Stimulated activated CD4-positive, alpha-beta T cell treated with anti-CD3 and anti-CD28 coated beads, TNF-alpha, amount 100 ng/mL, for 48 hours (primary cell): ENCODE measurements around the gene SP1.

Experiments
- DNase-seq, 3 donors: peaks; one replicate each; pipeline ENCODE4 v3.0.0-alpha.2; 2020; ENCODE audit warnings: low read depth in 3 of 3

Gene SP1

GRCh38 chr12:53450936-53451335, 71.0 kb downstream of the SP1 start:
- DNase-seq = no peak

DNA sequence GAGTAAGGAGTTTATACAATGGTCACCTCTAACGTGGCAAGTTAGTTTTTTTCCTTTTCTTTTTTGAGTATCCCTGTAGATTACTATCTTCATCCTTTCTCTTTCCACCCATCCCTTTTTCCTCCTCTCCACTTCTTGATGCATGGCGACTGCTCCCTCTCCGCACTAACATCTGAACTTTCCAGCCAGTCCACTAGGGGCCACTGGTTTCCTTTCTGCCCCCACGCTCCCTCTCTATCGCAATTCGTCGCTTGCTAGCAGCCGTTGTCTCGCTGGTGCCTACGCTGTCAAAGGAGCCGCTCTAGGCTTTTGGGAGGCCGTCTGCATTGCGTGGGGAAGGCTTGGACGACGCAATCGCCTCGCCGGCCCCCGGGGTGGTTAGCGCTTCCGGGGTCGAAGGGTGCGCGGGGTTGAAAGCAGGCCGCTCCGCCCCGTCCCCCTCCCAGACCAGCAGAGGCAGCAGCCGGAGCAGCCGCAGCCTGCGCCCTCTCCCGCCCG, 71.7 kb downstream of the SP1 start, which contains the start of gene PCBP2:
PCBP2 (plus strand) TSS at position 442 of the 498 bp plus-strand sequence. CDS start 2,699 bp downstream, outside the sequence.
- peak; percentile 95 to 98 (median 95) for DNase-seq

DNA sequence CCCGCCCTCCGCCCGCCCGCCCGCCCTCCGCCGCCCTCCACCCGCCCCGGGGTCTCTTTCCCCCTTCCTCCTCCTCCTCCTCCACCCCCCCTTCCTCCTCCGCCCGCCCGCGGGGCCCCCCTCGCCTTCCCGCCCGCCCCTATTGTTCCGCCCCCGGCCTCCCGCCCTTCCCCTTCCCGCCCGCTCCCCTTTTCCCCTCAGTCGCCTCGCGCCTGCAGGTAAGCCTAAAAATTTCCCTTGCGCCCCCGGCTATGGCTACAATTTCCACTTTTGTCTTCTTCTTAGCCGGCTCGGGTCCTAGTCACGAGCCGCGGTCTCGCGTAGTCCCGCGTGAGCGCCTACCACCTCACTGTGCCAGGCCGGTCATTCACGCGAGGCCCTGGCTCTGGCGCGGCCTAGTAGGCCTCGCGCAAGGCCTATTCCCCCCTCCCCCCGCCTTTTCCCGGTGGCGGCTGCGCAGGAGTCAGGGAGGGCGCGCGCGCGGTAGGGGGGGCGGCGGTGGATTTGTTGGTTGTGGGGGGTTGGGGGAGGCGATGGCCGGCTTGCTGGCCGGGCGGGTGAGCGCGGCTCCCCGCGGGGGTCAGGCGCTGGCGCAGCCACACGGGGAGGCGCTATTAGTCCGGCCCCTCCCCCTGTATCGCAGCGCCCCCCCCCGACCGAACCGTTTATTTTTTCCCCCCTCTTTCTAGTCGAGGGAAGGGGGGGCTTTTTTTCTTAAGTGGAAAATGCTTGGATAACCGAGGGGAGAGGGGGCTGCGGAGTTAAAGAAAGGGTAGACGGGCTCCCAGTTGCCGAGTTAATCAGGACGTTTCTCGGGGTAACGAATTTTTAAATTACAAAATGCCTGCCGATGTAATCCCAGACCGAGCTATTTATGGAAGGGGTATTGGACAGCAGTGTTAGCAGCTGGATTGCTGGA, 72.4 kb downstream of the SP1 start:
- peak; percentile 41 to 64 (median 49) for DNase-seq

DNA sequence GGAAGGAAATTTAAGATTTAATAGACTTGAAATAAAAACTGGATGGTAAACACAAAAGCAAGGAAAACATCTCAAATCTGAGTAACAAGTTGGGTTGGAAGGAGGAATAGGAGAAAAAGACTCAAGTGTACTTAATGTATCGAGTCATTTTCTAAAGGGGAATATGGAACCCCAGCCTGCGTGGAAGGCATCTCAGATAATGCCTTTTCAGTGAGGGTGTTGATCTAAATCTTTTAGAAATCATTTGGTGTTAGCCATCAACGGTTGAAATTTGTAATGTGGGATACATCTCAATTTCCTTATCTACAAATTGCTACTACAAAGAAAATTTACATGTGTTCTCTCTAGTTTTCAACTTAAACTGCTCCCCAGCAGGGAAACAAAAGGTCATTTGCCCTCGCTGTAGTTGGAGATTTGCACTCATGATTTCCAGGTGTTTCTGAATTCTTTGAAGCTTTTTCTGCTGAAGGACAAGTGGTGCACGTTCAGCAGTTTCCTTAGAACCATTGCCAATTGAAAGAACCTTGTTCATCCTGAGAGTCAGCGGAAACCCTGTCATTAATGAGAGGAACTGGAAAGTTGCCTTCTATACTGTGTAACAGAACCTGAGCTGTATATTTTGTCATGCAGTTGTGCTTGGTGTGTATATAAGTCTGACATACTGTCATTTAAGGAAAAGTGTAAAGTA, 74.1 kb downstream of the SP1 start:
- DNase-seq = no peak

GRCh38 chr12:53454707-53455106, 74.7 kb downstream of the SP1 start:
- DNase-seq = no peak

- DNase-seq = no peak
Observed at GRCh38 chr12:53456654-53457366, 76.8 kb downstream of the SP1 start.

DNA sequence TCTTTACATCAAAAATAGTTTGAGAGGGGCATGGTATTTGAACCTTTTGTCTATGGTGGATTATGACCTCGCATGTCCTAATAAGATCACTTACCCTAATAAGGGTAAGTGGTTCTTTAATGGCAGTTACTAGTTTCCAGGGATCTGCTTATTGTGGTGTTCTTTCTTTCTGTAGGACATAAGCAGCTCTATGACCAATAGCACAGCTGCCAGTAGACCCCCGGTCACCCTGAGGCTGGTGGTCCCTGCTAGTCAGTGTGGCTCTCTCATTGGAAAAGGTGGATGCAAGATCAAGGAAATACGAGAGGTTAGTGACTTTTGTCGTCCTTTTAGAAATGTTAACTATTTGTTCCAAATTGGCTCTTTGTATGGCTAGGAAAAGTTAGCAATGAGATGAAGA, 79.1 kb downstream of the SP1 start:
- no peak for DNase-seq

DNA sequence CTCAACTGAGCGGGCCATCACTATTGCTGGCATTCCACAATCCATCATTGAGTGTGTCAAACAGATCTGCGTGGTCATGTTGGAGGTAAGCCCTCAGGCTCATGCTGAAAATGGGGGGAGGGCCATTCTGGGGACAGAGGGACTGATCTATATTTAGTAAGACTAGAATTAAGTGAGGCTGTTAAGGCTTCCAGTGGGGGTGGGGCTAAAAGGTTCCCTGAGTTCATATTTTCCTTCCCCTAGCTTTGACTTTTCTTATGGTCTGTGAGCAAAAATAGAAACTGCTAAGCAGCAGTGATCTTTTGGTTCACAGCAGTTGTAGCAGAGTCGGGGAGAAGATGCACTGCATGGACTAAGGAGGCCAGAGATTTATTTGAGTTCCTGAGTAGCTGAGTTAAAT, 81.1 kb downstream of the SP1 start:
- DNase-seq = no peak

- no peak for DNase-seq
Observed at GRCh38 chr12:53461591-53461990, 81.6 kb downstream of the SP1 start.

DNA sequence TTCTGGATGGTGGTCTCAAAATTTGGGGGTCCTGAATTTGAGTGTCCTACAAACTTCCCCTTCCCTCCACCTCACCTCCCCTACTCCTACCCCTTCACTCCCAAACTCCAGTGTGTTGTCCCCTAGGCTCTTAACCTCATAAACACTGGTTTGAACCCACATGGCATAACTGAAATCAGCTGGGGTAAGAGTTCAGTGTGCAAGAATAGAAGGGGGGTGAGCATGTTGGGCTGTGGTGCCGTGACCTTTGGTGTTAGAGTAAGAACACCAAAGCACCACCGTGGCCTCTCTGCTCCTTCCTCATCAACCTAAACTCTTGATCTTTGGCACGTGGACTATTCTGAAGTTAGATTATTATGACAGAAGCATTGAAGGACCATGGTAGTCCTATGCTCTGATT, 83.0 kb downstream of the SP1 start:
- DNase-seq = no peak

DNA sequence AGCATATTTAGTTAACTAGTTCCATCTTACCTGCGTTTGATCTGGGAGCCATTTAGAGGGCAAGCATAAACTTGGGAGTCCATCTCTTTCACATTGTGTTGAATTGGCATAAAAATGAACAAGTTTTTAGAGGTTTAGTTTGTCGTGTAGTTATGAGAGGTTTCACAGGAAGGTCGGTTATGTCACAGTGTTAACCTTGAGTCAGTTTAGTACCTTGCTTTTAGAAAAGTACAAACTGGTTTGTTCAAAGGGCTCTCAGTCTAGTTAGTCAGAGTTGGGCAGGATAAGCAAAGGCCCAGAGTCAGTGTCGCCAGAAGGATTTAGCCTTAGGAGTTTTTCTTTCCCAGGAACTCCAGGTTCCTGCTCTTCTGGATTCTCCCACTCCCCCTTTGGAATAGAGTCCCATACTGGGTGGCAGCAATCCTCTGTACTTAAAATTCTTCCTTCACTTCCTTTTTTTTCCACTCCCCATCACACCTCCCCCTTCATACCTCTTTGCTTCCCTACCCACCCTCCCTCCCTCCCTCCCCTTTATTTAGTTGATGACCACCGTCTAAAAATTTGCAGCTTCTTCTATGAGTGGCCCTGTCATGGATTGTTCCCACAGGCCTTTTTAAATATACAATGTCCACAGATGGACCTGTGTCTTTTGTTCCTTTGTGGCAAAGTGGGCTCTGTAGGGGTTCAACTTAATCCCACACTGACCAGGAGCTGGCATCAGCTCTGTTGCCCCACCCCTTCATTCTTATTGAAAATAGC, 84.0 kb downstream of the SP1 start:
- DNase-seq = no peak

DNA sequence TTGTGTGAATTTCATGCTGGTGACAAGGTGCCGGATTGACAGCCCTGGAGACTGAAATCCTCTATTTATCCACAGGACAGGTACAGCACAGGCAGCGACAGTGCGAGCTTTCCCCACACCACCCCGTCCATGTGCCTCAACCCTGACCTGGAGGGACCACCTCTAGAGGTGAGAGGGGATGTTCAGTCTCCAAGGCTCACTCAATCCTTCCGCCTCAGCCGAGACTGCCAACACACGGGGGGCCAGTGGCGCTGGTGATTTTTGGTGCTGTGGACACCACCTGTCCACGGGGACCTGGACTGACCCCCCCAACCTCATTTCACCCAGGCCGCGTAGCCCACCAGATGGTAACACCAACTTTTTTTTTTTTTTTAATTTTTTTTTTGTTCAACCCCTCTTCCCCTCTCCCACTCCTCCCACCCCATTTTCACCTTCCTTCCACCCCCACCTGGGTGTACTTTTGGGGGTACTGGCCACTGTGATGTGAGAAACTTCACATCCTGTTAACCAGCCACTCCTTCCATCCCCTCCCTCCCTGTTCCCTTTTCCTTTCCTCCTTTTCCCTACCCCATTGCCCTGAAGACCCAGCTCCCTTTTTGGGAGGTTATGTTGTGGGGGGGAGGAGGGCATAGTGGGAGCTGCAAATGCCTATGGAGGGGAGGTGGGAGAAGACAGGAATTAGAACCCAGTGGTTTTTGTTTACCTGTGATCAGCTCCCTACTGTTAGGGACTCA, 84.9 kb downstream of the SP1 start:
- DNase-seq = no peak

- no peak for DNase-seq
Observed at GRCh38 chr12:53465679-53466078, 85.7 kb downstream of the SP1 start.
